Measurements from ENCODE around the gene CLRN2.
"Not testable (repeated sequence)": the region's sequence is repeated elsewhere in the genome, so short reads cannot be mapped to it uniquely, and the experiment has no call there.

The CLRN2 gene

DNA sequence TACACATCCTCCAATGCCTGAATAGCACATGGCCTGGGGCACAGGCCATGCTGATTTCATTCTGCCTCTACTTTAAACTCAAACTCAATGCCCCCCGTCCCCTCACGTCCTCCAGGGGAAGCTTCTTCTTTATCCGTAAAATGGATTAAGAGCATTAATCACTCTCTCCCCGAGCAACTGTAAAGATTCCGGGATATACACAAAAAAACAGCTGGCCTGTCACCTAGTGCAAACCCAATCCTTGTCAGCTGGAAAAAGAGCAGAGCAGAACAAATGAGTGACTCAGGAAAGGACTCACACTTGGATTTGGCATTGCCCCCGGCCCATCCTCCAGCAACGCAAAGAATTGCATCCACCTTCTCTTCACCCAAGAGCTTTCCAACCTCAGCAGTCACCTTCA, 10.9 kb upstream of the CLRN2 start:
- no peak for DNase-seq

DNA sequence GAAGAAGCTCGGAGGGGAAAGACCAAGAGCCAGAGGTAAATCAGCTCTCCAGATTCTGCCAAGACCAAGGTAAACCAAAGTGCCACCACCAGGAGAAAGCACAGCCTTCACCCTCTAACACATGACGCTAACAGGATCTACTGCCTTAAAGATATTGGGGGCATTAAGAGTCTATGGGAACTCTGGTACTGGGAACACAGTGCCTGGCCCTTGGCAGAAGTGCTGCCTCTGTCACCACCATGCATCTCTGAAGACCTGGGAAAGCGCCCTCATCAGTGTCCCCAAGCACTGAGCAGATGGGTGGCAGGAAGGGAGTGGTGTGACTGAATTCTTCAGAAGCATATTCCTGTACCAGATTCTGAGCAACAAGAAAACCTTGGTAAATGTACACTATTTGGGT, 4.4 kb upstream of the CLRN2 start:
- DNase-seq: no peak

DNA sequence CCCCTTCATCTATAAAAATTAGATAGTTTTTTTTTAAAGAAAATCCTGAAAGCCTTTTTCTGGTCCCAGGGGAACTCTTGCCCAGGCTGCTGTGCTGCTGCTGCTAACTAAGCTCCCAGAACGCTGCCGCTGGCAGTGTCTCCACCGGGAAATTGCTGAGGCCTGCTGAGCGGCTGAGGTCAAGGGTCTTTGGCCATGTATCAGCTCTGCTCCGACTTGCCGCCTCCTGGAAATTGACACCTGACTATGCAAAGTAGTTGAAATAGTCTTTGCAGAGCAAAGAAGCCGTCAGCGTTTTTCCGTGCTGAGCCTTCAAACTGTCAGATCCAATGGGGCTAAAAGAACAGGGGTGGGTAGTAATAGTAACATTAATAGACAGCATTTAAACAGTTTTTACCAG, 3.9 kb upstream of the CLRN2 start:
- no peak for DNase-seq

DNA sequence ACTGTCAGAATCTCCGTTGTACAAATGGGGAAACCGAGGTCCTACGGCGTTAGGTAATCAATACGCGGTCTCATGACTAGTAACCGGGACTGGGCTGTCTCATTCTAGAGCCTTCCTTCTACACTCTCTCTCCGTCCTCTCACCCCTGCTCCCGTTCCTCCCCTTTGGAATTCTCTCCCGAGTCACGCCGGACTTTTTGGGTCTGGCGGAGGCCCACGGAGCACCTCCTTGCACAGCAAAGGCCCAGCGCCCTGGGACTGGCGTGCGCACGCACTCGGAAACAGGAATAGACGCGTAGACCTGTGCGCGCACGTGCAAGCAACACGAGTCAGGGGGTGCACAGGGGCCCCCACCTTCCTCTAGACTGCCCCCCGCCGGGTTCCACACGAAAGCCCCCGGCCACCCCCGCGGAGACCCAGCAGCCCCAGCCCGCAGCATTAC, 3.4 kb upstream of the CLRN2 start:
- peak; percentile 55 for DNase-seq

DNA sequence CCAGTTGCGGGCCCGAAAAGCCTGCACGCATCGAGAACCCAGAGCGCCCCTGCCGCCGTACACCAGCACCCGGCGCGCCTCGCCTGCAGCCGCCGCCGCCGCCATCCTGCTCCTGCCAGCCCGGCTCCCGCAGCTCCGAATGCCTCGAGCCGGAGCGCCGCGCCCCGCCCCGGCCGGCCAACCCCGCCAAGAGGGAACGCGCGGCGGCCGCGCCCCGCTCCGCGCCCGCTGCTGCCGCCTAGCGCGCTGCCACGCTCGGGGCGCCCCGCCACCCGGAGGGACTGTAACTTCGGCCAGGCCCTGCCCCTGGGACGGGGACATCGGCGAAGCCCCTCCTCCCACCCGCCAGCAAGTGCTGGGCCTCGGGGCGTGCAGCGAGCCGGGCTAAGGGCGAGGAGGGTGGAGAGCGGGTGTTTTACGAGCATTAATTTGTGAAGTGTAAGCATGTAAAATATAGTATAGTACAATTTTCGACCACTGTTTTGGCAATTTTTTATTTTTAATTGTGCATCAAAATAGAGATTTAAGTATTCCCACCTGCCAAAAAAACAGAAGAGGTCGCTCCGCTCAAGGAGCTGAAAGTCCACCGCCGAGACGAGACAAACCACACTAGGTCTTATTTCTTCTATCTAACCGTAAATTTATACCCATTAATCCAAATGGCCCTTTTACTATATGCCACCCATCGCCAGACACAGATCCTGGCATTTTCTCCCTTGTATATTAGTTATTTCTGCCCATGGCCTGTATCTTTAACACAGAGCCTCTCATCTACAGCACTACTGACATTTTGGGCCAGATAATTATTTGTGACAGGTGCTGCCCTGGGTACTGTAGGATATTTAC, 2.8 kb upstream of the CLRN2 start, which contains the start of gene QDPR:
TSS of gene QDPR (minus strand) at position 141 of the 846 bp plus-strand sequence. CDS start at position 105, 36 bp downstream.
- peak; percentile 72 for DNase-seq

DNA sequence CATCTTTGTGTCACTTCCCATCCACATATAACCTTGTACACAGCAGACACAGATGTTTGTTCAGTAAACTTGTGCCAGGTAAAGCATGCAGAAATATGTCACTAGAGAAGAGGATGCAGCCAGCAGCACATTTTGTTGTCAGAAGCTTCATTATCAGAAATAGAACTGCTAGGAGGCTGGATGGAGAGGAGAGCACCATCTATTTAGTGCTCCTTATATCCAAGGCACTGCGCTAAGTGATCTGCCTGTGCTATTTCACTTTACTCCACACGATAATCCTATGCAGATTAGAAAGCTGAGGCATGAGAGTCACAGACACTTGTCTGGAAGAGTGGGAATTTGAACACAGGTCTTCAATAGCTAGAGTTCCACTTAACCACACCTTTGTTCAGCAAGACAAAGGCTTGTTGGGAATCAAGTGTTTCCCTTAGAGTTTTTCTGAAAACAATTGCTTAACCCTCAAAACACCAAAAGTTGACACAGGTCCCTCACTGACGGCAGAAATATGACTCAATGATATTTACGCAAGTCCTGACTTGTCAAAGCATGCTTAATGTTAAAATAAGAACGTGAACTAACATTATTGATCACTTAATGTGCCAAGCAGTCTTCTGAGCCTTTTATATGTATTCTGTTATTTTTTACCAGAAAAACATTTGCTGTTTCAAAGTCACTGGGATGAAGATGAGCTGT, 1.8 kb upstream of the CLRN2 start:
- no peak for DNase-seq

DNA sequence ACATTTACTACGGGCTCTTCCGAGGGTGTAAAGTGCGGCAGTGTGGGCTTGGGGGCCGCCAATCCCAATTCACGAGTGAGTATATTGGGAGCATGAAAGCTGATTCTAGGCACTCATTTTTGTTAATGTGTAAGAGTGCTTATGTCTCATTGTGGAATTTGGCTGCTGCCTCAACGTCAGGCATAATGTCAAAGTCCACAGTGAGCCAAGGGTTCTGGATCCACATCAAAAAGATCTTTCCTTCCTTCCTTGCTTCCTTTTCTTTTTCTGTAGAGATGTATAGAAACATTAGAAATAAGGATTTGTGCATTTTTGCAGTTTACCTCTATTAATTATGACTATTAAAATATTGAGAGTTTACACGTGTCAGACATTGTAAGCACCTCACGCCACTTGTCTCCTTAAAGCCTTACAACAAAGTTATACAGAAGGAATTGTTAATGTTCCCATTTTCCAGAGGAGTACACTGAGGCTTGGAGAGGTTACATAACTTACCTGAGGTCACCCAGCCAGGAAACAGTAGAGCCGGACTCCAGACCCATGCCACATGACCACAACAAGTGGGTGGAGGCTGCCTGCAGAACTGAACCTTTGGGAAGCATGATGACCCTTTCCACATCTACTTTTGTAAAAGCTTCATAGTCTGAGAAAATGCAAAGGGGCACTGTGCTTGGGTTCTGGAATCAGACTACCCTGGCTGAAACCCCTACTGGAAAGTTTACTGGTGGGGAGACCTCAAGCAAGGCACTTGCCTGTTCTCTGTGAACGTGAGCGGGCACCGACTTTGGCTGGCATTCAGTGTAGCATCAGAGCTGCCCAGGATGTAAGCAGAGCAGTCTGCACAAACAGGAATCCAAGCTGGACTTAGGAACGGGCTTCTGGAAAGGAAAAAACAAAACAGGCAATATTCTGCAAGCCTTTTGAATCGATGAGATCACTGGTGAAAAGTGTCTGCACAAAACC, 761 bp downstream of the CLRN2 start:
- no peak for DNase-seq

DNA sequence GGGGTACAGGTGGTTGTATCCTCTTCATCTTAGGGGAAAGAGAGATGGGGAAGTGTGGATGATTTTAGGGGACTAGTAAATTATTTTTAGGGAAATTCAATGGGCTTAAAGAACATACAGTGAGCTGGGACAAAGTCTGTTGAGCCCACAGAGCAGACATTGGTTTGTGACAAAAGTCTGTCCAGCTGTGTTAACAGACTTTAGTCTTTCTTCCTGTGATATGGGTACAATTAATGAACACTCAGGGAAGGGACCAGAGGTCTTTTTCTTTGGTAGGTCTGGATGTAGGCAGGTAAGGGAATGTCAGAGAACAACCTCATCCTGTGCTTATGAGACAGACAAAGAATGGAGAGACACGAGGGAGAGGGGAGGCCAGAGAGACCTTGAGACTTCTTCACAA, 2.0 kb downstream of the CLRN2 start:
- no peak for DNase-seq

DNA sequence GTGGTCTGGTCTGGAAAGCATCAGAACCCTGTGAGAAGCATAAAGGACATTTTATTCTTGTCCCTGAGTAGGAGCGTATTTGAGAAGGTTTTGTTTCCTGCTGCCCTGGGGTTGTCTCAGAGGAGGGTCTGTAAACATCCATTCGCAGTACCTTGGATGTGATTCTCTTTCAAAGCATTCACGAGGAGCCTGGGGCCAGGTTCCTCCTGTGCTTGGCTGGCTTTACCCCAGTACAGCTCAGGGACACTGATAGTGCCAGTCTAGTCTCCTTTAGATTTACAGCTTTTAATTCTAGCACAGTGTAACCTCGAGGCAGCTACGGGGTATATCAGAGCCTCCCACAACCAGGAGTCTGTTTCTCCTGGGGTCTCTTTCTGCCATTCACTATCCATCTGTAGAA, 2.7 kb downstream of the CLRN2 start:
- peak; percentile 26 for DNase-seq

DNA sequence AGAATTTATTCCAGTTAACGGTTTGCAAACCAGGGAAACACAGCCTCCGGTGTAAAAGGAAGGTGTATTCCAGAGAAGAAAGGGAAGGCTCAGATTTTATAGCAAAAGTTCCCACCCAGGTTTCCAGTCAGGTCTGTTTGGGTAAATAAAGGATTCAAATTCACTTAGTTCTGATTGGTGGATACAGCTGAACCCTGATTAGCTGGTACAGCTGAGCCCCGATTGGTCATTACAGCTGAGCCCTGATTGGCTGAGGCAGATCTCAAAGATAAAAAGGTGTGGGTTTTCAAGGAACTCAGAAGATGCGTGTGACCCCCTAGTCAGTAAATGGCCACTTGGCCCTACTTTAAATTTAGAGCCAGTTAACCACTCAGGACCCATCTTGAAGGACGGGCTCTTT, 6.6 kb downstream of the CLRN2 start:
- no peak for DNase-seq

DNA sequence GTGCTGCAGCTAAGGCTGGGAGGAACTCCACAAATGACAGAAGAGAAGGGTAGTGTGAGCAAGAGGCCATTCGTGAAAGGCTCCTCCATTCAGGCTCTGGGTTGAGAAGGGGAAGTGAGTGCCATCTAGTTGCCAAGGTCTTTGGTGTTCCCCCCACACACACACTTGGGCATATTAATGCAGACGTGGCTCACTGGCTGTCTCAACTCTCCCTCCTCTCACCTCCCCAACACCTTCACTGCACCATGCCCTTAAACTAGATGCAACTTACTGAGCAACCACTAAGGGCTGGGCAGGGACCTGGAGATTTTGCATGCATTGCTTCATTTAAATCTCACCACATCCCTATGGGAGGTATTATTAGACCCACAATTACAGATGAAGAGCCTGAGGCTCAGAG, 8.7 kb downstream of the CLRN2 start:
- DNase-seq: no peak

DNA sequence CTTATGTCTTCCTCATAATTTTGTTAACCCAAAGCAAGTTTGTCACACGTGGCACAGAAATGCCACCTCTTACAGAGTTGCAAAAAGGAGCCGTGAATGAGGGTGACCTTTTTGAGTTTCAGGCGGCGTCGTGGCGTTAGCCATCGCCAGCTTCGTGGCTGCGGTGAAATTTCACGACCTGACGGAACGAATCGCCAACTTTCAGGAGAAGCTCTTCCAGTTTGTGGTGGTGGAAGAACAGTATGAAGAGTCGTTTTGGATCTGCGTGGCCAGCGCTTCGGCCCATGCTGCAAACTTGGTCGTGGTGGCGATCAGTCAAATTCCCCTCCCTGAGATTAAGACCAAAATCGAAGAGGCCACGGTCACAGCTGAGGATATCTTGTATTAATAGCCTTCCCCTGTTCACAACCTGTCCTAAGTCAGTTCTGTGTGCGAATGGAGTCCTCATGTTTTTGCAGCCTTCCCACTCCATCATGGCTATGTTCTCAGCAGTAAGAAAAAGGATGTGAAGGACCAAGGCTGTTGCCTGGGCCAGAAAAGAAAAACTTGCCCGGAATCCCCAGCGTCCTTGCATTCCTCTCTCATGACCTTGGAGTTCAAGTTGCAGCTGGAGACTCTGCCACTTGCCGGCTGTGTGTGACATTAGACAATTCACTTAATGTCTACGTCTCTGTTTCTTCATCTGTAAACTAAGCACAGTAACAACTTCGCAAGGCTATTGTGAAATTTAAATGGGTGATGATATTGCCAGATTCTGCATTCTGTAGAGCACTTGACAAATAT, 11.9 kb downstream of the CLRN2 start:
- DNase-seq: no peak

DNA sequence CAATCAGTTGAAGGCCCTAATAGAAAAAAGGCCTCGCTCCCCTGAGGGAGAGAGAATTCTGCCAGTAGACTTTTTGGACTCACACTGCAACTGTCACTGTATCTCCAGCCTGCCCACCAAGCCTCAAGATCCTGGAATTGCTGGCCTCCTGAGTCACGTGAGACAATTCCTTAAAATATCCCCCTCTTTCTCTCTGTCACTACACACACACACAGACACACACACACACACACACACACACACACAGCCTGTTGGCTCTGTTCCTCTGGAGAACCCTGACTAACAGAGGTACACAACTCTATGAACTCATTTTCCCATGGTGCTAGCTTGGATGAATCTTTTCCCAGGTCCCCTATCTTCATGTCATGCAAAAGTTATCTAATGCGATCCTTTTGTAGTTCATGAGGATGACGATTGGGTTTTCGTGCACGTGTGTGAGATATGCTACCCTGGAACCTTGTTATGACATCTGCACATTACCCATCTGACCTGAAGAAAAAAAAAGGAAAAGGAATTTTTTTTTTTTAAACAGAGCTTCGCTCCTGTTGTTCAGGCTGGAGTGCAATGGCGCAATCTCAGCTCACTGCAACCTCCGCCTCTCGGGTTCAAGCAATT, 13.7 kb downstream of the CLRN2 start:
- DNase-seq: no peak

DNA sequence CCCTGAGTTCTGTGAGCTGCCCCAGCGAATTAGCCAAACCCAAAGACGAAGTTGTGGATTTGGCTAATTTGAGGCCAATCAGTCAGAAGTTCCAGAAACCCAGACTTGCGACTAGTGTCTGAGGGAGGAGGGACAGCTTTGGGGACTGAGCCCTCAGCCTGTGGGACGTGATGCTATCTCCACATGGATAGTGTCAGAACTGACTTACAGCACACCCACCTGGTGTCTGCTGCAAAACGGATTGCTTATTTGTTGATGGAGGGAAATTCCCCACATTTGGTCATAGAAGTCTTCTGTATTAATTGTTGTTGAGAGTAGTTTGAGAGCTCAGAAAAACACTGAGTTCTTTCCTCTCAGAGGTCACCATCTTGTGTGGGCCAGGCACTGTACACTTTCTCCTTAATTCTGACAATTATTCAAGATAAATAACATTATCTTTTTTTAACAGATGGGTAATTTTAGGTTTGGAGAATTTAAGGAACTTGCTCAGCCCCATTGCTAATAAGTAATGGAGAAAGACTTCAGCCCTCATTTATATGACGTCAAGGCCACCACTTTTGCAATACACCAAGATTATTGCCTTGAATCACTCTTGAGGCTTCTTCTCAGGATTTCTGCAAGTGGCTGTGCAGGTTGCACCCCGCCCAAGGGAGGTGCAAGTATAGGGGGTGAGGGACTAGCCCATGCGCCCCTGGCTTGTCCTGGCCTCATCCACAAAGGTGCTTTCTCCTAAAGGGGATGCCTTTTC, 16.7 kb downstream of the CLRN2 start:
- DNase-seq: no peak

DNA sequence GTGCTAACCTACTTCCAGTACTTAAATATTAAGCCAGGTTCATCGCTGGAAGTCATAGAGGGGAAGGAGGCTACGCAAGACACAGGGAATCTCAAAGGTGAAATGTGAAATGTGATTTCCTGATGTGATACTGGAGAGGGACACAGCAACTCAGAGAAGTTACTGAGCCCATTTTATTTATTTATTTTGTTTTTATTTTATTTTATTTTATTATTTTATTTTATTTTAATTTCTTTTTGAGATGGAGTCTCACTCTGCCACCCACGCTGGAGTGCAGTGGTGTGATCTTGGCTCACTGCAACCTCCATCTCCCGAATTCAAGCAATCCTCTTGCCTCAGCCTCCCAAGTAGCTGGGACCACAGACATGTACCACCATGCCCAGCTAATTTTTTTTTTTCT, 19.7 kb downstream of the CLRN2 start:
- DNase-seq: no peak

DNA sequence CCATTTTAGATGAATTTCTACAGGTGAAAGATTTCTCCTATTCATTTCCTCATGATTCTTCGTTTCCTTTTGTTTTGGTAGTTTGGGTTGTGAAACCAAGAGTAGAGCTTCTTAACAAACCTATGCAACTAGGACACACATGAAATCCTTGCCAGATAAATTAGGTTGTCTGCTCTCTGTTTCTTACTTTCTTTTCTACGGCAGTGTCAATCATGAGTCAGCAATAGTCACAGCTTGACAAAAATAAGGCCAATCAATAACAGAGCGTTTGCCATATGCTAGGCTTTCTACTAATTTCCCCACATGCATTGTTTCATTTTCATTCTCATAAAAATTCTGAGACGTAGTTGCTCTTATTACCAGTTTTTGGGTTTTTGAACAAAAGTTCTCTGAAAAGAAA, 20.3 kb downstream of the CLRN2 start:
- no peak for DNase-seq

DNA sequence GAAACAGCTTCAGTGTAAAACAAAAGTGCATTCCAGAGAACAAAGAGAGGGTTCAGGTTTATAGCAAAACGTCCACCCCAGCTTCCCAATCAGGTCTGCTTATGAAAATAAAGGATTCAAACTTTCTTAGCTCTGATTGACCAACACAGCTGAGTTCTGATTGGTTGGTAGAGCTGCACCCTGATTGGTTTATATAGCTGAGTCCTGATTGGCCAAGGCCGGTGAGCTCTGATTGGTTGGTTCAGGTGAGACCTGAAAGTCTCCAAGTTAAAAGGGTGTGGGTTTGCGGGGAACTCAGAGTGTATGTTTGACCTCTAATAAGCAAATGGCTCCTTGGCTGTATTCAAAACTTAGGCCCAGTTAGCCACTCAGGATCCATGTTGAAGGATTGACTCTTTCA, 20.9 kb downstream of the CLRN2 start:
- no peak for DNase-seq

DNA sequence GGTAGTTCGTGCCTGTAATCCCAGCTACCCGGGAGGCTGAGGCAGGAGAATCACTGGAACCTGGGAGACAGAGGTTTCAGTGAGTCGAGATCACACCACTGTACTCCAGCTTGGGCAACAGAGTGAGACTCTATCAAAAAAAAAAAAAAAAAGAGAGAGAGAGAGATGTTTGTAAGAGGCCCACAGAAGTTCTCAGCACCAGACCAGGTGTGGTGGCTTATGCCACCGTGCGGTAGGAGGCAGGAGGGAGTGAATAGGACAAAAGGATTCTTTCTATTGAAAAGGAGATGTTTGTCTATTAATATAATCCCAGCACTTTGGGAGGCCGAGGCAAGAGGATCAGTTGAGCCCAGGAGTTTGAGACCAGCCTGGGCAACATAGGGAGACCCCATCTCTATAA, 22.1 kb downstream of the CLRN2 start:
- not testable (repeated sequence) for DNase-seq

DNA sequence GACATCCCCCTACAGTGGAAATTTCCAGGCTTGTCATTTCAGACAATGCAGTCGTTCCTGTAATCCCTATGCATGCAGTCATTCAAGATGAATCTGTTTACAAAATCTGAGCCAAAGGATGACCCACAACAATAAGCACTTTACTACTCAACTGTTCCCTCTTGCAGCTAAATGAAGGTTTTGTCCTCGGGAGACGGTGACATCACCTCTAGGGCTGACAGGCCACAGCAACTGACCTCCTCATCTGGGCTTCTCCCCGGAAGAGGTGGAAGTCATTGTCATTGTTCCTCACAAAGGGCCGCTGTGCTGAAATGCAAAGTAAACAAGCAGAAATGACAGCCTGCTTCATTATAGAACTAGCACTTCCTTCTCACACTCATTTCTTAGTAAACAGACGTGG, 29.2 kb downstream of the CLRN2 start:
- no peak for DNase-seq

DNA sequence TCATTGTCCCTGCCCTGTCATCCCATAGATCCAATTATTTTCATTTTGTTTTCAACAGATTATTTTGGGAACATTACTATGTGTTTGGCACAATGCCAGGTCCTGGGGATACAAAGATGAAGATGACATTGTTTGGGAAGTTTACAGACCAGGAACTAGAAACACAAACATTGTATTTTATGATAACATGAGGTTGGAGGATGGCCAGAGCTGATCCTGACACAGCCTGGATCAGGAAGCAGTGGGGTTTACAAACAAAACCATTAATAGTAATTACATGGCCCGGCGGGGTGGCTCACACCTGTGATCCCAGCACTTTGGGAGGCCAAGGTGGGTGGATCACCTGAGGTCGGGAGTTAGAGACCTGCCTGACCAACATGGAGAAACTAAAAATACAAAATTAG, 29.9 kb downstream of the CLRN2 start:
- DNase-seq: no peak
